Measurements from ENCODE around the gene APEX2.
"Not testable (repeated sequence)": the region's sequence is repeated elsewhere in the genome, so short reads cannot be mapped to it uniquely, and the experiment has no call there.

Gene APEX2

DNA sequence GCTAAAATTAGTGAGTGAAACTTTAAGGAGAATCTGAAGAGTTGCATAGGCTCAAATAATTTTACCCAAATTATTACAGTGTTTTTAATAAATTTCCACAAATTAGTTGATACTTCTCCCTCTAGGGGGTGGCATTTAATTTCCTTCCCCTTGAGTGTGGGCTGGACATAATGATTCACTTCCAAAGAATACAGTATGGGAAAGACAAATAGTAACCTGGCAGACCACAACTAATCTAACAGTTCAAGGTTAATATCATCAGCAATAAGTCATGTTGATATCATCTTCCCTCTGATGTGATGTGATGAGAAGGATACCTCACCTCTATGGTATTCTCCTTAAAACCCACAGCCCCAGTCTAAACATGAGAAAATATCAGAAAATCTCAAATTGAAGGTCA is 21.7 kb upstream of the APEX2 start:
- H3K36me3 ChIP-seq: no peaks in the 10 kb centered on the region
- no peak overlapping the region for H3K4me3 ChIP-seq (ENCODE audit: low read depth, low read length)
- no peaks in the 10 kb centered on the region for H3K9me3 ChIP-seq
- no peaks in the 10 kb centered on the region for H3K27me3 ChIP-seq
- TF ChIP-seq, protein P1, sequence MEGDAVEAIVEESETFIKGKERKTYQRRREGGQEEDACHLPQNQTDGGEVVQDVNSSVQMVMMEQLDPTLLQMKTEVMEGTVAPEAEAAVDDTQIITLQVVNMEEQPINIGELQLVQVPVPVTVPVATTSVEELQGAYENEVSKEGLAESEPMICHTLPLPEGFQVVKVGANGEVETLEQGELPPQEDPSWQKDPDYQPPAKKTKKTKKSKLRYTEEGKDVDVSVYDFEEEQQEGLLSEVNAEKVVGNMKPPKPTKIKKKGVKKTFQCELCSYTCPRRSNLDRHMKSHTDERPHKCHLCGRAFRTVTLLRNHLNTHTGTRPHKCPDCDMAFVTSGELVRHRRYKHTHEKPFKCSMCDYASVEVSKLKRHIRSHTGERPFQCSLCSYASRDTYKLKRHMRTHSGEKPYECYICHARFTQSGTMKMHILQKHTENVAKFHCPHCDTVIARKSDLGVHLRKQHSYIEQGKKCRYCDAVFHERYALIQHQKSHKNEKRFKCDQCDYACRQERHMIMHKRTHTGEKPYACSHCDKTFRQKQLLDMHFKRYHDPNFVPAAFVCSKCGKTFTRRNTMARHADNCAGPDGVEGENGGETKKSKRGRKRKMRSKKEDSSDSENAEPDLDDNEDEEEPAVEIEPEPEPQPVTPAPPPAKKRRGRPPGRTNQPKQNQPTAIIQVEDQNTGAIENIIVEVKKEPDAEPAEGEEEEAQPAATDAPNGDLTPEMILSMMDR (IDR thresholded peaks at IDR 0.05; ENCODE audit: low read depth, low read length): no peak
- H3K4me1 ChIP-seq: no peaks in the 10 kb centered on the region
- no peak for DNase-seq

DNA sequence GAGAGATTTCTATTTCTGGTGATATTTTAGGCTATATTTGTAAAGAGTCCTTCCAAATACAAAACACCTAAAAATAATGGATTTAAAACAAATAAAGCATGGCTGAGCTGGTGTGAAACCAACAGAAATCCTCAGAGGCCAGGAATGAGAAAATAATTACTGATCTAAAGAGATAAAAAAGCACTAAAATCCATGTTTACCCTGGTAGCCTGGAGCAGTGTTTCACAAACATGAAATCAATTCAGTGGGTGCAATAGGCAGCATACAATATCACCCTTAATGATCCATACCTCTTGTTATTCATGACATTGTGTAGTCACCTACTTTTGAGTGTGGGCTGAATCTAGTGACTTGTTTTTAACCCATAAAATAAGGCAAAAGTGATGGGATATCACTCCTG is 20.7 kb upstream of the APEX2 start:
- TF ChIP-seq, protein P1 (IDR thresholded peaks at IDR 0.05; ENCODE audit: low read depth, low read length): no peak
- DNase-seq: no peak
- Histone ChIP-seq H3K4me3 (ENCODE audit: low read depth, low read length) (no peak overlapping the region), H3K27me3 (no peaks in the 10 kb centered on the region), H3K9me3 (no peaks in the 10 kb centered on the region), H3K36me3 (no peaks in the 10 kb centered on the region), H3K4me1 (no peaks in the 10 kb centered on the region)

DNA sequence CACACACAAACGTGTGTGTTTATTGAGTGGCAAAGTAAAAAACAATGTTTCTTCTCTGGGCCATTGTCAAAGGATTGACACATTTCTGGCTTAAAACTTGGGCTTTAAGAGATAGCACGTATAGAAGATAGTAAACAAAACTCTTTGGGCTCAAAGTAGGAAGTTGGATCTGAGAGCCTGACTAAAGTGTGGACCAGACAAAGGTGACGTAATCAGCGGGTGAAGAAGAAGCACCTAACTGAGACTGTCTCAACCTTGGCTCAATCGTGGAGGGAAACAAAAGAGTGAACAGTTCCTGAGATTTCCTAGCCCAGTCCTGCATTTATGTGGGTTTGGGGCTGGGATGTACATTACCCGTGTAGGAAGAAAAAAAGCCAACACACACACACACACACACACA is 19.8 kb upstream of the APEX2 start:
- Histone ChIP-seq H3K36me3 (no peaks in the 10 kb centered on the region), H3K27me3 (no peaks in the 10 kb centered on the region), H3K9me3 (no peaks in the 10 kb centered on the region), H3K4me3 (ENCODE audit: low read depth, low read length) (no peak overlapping the region), H3K4me1 (no peaks in the 10 kb centered on the region)
- no peak for DNase-seq
- TF ChIP-seq, protein P1 (IDR thresholded peaks at IDR 0.05; ENCODE audit: low read depth, low read length): no peak

DNA sequence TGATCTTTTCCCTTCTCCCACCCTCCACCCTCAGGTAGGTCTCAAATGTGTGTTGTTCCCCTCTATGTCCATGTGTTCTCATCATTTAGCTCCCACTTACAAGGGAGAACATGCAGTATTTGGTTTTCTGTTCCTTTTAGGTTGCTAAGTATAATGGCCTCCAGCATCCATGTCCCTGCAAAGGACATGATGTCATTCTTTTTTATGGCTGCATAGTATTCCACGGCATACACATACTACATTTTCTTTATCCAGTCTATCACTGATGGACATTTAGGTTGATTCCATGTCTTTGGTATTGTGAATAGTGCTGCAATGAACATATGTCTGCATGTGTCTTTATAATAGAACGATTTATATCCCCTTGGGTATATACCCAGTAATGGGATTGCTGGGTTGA is 16.9 kb upstream of the APEX2 start:
- H3K27me3 ChIP-seq; H3K36me3 ChIP-seq; DNase-seq; H3K9me3 ChIP-seq; H3K4me1 ChIP-seq; H3K4me3 ChIP-seq (ENCODE audit: low read depth, low read length): not testable (repeated sequence)

DNA sequence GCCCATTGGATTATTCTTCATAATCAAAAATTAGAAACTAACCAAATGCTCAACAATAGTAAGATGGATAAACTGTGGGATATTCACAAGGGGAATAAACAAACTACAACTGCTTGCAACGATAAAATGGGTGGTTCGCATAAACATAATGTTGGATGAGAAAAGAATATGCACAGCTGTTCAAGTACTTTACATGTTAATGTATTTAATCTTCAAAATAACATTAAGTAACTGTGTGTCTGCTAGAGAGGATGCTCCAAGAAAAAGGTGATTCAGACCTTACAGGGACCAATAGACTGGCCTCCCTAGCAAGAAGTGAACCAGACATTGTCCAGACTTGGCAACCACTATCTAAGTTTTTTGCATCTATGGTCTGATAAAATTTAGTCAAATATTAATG is 8.5 kb upstream of the APEX2 start:
- Histone ChIP-seq H3K27me3 (no peaks in the 10 kb centered on the region), H3K9me3 (no peaks in the 10 kb centered on the region), H3K36me3 (no peaks in the 10 kb centered on the region), H3K4me1 (no peaks in the 10 kb centered on the region), H3K4me3 (ENCODE audit: low read depth, low read length) (no peak overlapping the region)
- no peak for DNase-seq
- TF ChIP-seq, protein P1 (IDR thresholded peaks at IDR 0.05; ENCODE audit: low read depth, low read length): no peak

DNA sequence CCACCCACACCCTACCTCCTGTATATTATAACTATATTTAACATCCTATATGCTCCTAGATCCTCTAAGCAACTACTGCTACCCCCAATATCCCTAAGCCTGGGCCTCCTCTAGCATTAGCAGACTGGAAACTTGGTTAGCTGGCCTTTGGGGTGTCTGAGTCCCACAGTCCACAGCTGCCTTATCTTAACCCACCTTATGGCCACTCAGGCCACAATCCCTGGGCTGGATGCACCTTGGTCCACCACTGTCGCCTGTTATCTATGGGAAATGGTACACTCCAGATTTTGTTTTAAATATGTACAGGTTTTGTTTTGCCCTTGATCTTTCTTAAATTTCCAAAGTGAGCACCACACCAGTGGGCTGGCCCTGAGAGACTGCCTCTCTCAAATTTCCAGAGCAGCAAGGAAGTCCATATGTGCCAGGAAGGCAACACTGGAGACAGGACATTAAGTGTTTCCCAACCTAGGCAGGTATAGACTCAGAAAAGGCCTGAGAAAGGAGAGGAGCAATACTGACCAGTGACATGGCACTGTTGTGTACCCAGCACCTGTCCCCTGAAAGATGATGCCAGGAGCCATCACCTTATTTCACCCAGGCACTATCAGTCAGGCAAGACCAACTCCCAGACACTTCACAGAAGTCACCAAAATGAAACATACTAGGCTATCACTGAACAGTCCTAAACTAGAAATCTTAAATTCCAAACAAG is 7.1 kb upstream of the APEX2 start:
- no peaks in the 10 kb centered on the region for H3K4me1 ChIP-seq
- no peak overlapping the region for H3K4me3 ChIP-seq (ENCODE audit: low read depth, low read length)
- no peaks in the 10 kb centered on the region for H3K36me3 ChIP-seq
- DNase-seq: no peak
- H3K9me3 ChIP-seq: no peaks in the 10 kb centered on the region
- TF ChIP-seq, protein P1 (IDR thresholded peaks at IDR 0.05; ENCODE audit: low read depth, low read length): no peak
- H3K27me3 ChIP-seq: no peaks in the 10 kb centered on the region

All from BE2C (cell line).